GM18951 (cell line): ENCODE data around the gene PROC.
"Not testable (repeated sequence)": the region's sequence is repeated elsewhere in the genome, so short reads cannot be mapped to it uniquely, and the experiment has no call there.

Experiments used
- POLR2A ChIP-seq: IDR thresholded peaks from 4 replicates; pipeline ENCODE4 v1.6.1; 2011; ENCODE audit warnings: mild to moderate bottlenecking; ENCODE audit not compliant: insufficient read length, insufficient read depth; ENCODE audit errors: extremely low read depth
- in situ Hi-C: fragments of 300-500 bp; cut with MboI; formaldehyde crosslinking; loops from one replicate; pipeline ENCODE4 v1.12.0; 2022; ENCODE audit warnings: low sequenced_read_pairs, mixed read lengths, inconsistent platforms; ENCODE audit not compliant: unreplicated experiment

Gene PROC

DNA sequence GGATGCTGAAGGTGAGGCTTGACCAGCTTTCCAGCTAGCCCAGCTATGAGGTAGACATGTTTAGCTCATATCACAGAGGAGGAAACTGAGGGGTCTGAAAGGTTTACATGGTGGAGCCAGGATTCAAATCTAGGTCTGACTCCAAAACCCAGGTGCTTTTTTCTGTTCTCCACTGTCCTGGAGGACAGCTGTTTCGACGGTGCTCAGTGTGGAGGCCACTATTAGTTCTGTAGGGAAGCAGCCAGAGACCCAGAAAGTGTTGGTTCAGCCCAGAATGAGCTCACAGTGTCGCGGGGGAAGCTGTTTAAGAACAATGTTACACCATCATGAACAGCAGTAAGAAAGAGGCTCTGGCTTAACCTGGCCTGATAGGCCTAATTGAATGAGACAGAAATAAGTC, 11.1 kb downstream of the PROC start:
- in situ Hi-C loops = no loop called here
- no peak for TF ChIP-seq POLR2A

DNA sequence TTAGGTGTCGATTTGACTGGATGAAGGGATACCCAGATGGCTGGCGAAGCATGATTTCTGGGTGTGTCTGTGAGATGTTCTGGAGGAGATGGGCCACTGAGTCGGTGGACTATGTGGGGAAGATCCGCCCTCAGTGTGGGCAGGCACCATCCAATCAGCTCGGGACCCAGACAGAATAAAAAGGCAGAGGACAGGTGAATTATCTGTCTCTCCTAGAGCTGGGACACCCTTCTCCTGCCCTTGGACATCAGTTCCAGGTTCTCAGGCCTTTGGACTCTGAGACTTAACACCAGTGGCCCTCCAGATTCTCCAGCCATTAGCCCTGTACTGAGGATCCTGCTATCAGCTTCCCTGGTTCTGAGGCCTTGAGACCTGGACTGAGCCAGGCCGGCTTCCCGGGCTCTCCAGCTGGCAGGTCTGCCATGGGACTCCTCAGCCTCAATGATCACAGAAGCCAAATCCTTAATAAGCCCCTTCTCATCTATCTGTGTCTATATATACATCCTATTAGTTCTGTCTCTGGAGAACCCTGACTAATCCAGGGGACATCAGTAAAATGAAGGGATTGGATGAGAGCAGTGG, 11.7 kb downstream of the PROC start:
- in situ Hi-C loops = no loop called here
- no peak for TF ChIP-seq POLR2A

DNA sequence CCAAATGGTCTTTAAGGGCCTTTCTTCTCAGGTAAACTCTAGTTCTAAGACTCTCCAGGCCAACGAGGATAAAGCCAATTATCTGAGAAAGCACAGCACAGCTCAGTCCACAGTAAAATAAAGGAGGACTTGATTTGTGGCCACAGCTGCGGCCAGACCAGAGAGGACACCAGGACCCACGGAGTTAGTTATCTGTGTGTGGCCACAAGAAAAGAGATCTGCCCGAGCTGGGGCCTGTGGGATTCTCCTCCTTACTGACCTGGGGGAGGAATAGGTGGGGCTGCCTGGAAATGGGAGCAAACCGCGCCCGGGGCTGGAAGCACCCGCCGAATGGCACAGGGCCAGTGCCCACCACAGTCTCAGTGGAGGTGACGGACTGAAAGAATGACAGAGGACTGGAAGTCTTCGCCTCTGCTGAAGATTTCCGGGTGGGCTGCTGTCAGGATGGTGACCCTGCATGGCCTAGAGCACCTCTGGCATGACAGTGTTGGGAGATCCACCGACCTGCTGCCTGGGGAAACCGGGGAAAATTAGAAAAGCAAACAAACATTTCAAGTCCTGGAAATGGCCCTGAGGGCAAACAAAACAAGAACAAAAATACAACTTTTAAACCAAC, 13.3 kb downstream of the PROC start:
- no peak for TF ChIP-seq POLR2A
- in situ Hi-C loops = no loop called here

DNA sequence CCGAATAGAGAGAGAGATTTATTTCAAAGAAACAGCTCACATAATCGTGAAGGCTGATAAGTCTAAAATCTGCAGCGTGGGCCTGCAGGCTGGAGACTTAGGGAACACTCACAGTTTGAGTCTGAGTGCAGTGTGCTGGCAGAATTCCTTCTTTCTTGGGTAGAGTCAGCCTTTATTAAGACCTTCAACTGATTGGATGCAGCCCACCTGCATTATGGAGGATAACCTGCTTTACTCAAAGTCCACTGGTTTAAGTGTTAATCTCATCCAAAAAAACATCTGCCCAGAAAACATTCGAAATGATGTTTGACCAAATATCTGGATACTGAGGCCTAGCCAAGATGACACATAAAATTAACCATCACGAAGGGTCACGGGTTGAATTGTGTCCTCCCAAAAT, 16.3 kb downstream of the PROC start:
- in situ Hi-C loops = no loop called here
- no peak for TF ChIP-seq POLR2A

DNA sequence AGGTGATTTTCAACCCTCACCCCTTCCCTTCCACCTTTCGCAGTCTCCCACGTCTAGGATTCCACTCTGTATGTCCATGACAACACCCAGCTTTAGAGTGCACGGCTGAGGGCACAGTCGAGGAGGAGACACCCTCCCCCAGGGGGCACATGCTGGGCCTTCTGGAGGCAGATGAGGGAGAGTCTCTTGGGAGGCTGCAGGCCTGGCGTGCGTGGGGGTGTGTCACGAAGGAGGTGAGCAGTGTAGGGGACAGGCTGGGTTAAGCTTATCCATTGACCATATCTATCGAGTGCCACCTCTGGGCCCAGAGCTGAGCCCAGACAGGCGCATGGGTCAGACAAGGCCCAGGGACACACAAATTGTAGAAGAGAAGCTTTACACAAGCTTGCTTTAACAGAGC, 18.8 kb downstream of the PROC start:
- TF ChIP-seq POLR2A = no peak
- in situ Hi-C loops = no loop called here

DNA sequence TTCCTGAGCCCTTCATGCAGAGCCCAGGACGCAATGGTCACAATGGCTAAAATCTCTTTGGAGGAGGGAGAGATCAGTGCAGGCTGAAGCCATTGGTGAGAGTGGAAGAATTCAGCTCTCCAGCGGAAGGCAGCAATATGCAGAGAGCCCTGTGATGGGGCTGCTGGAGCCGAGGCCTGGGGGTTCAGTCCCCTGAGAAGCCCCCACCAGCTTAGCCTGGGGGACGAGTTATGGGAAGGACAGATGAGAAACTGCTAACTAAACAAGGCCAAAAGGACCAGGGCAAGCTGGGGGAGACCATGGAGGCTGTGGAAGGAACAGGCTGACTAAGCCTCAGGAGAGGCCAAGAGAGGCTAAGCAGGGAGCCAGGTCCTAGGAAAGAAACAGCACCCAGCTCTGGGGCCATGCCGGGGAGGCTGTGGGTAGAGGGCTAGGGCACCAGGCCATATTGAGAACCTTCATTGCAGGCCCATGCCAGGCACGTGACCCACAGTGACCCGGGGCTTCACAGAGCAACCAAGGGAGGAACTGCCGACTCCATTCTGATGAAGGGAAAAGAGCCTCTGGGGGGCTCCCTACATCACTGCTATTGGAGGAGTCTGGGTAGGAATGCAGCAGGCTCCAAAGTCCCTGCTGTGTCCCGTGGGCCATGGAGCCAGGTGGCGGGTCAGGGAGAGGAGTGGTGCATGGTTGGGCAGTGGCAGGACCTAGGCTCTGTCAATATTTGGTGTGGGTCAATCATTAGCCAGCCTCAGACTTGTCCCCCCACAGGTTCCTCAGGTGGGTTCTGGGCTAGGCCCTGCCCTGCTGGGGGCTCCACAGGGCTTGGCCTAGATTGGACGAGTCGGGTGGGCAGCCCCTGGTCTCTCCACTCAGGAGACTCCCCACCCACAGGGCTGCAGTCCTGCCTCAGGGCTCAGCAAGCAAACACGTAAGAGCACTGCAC, 19.8 kb downstream of the PROC start:
- in situ Hi-C loops = no loop called here
- TF ChIP-seq POLR2A = no peak

DNA sequence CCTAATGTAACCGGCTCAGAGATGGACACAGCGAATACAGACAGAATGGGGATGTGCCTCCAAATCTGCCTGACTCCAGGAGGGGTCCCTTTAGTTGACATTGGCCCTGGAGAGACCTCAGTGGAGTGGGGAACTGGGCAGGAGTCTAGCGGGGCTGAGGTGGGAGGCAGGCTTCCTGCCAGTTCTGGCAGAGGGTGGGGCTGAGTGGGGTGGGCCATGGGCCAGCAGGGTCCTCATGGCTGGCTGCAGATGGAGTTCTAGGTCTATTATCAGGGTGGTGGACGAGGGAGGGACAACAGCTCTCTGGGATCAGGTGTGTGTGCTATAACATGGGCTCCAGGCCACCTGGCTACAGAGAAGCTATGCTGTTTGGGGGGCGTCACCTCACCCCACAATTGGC, 21.1 kb downstream of the PROC start:
- TF ChIP-seq POLR2A = no peak
- in situ Hi-C loops = no loop called here

DNA sequence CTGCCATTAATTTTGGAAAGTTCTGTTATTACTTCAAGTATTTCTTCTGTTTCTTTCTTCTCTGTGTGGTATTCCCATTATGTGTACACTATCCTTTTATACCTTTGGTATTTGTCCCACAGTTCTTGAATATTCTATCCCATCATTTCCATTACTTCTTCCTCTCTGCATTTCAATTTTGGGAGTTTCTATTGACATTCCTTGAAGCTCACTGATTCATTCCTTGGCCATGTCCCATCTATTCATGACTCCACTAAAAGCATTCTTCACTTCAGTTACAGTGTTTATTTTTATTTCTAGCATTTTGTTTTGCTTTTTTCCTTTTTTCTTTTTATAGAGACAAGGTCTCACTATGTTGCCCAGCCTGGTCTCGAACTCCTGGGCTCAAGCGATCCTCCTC, 30.3 kb downstream of the PROC start:
- in situ Hi-C loops = no loop called here
- no peak for TF ChIP-seq POLR2A

DNA sequence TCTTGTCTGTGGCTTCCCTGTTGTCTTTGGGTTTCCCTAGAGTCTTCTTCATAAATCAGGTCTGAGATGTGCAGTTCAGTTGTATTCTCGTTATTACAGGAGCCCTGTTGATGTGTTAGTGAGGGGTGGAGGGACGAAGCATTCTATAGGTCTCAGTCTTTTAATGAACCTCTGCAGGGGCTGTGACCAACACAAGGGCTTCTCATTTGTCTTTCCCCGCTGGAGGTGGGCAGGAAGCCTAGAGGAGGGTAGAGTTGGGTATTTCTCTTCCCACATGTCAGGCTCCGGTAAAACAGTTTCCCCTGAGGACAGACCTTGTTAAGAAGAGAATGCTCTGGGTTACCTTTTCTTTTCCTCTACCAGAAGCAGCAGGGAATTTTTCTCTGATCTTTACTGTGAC, 31.2 kb downstream of the PROC start:
- TF ChIP-seq POLR2A = no peak
- in situ Hi-C loops = no loop called here

DNA sequence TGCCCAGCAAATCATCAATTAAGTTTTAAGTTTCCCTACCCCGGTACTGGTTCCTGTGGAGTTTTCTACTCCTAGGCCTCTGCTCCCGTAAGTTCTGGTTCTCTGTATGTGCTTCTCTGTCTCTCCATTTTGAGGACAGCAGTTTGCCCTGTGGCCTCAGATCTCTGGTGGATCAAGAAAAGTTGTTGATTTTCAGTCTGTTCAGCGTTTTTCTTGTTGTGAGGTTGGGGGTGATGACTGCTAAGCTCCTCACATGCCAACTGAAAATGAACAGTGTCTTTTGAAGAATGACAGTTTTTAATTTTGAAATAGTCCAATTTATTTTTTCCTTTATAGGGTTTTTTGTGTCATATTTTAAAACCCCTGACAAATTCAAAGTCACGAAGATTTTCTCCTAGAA, 31.7 kb downstream of the PROC start:
- in situ Hi-C loops = no loop called here
- TF ChIP-seq POLR2A = no peak

DNA sequence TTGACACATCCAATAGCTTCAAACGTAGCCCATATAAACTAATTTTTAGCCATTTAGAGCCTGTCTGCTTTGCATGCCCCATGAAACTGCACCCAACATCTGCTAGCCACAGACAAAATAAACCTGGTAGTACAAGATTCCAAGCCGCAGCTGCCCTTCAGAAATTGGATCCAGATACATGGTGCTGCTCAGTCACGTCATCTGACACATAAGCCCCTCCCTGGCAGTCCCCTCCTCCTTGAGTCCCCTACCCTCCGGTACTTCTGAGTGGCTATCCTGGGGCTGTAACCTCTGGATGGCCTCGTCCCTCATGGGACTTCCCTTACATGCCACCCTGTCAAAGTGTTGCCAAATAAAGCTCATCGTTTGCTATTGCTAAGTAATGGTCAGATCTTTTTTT, 33.8 kb downstream of the PROC start:
- no peak for TF ChIP-seq POLR2A
- in situ Hi-C loops = no loop called here

DNA sequence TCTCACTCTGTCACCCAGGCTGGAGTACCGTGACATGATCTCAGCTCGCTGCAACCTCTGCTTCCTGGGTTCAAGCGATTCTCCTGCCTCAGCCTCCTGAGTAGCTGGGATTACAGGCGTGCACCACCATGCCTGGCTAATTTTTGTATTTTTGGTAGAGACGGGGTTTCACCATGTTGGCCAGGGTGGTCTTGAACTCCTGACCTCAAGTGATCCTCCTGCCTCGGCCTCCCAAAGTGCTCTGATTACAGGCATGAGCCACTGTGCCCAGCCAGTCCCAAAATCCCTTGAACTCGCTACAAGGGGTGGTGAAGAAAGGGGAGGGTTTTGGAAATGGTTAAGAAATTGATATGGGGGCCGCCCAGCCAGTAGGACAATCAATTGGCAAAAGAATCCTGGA, 34.2 kb downstream of the PROC start:
- in situ Hi-C loops = not testable (repeated sequence)

DNA sequence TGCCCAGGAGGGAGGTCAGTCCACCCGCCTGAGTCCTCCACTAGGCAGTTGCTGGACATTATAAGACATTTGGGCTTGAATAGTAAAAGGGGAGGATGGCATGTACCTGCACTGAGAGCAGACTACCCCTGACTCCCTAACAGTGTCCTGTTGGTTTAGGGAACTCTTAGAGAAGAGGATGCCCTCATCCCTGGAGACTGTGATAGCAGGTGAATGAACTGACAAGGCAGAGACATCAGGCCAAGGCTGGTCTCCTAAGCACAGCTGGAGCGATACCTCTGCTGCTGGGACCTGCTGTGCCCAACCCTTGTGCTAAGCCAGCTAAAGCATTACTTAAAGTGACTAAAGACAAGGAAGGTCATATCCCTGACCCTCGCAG, 34.8 kb downstream of the PROC start:
- no peak for TF ChIP-seq POLR2A
- in situ Hi-C loops = no loop called here

DNA sequence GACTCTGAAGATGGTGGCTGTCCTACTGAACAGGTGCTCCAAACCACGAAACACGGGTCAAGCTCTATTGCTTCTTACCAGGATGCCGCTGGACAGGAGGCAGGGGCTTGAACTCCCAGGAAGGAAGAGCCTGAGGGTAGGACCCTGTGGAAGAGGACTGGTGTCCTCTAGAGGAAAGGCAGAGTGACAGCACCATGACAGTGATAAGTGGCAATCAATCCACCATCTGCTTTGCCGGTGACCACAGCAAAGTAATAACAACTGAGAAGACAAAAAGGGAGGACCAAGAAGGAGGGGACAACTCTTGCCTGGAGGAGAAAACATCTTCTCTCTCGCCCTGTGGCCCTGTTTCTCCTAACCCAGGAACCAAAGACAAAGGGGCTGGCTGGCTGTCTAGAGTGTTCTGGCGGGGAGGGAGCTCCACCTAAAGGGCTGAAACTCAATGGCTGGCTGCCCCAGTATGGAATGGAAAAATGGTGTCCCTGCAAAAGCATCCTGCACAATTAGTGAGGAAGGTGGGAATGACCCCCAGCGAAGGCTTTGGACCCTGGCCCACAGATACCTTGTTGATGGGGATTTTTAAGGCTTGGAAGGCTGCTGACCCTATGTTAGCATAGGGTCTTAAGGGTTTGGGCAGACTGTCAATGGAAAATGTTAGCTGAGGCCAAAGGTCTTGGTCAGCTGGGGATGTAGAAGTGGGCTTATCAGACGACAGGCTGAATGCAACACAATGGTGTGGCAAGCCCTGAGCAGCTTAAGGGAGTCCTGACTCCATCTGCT, 35.4 kb downstream of the PROC start:
- in situ Hi-C loops = no loop called here
- no peak for TF ChIP-seq POLR2A
